SU-DHL-6 (cell line): ENCODE measurements around the gene PTH1R.

ENCODE experiments used
- CTCF ChIP-seq: fragments of 200-600 bp; sonication (generic); IDR thresholded peaks from one replicate; pipeline ENCODE4 v1.5.1; 2017; ENCODE audit warnings: antibody characterized with exemption, mild to moderate bottlenecking, low read length, moderate library complexity; ENCODE audit not compliant: insufficient read depth, poor library complexity, severe bottlenecking
- EZH2phosphoT487 ChIP-seq: fragments of 200-600 bp; sonication (generic), shearing (Covaris generic); conservative IDR thresholded peaks from 2 replicates; pipeline ENCODE4 v1.6.1; 2018; ENCODE audit warnings: mild to moderate bottlenecking, antibody characterized with exemption, low read length, moderate library complexity, mixed read lengths

- TF ChIP-seq CTCF (no peak), EZH2phosphoT487 (no peak)
These were observed 30.4 kb downstream of the PTH1R start for GRCh38 chr3:46907960-46908293.
